GM21529 (cell line): Measurements from ENCODE around the gene AHNAK2.
A peak's percentile ranks its signal among the peaks of the same experiment; 100 is the strongest.
"Not testable (repeated sequence)": the region's sequence is repeated elsewhere in the genome, so short reads cannot be mapped to it uniquely, and the experiment has no call there.

Experiments used
- ATAC-seq: cut with Tn5 transposase; IDR thresholded peaks from one replicate; pipeline ENCODE4 v1.9.1; 2021; ENCODE audit not compliant: unreplicated experiment

AHNAK2 gene

DNA sequence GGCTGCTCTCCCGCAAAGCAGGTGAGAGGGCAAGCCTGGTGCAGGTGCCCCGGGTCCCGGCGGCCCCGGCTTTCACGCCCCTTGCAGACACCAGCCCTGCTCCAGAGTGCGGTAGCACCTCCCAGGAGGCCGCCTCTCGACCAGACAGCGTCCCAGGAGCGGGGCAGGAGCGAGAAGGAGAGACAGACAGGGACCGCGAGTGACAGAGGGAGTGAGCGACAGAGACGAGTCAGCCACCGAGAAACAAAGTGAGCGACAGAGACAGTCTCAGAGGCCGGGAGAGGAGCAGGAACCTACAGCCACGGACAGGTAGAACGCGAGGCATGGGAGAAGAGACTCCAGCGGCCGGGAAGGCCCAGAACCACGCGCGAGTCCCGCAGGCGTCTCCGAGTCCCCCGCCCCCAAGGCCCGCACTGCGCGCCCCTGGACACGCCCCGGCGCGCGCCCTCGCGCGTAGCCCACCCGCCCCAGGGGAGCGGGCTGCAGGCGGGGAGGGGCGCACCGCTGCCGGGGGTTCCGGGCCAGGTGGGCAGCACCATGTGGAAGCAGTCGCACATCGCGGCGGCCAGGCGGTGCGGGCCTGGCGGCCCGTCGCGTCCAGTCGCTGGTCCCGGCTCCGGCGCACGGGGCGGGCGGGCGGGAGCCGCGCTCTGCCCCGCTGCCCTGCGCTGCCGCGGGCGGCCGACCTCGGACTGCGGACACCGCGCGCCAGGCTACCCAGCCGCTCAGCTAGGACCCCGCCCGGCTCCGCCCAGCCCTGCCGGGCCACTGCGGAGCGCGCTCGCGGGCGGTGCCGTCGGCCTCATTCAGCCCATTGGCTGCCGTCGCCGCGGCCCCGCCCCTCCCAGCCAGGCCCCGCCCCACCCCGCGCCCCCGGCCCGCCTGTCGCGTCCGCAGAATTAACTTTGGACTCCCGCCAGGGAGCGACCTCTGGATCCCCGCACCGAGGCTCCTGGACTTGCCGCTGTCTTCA lies at the start of gene AHNAK2:
Gene AHNAK2 (minus strand): TSS at position 694 of the 973 bp plus-strand sequence. CDS start 137 bp downstream, at position 557.
- no peak for ATAC-seq

DNA sequence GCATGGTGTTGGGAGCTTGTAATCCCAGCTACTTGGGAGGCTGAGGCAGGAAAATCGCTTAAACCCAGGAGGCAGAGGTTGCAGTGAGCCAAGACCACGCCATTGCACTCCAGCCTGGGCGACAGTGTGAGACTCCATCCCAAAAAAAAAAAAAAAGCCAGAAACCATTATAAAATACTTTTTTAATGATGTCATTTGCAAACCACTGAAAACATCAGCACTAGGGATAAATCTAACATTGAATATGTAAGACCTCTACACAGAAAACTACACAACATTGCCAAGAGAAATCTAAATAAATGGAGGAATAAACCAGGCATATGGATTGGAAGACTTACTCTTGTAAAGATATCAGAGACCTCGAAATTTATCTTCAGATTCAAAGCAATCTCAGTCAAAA lies 49.5 kb upstream of the AHNAK2 start:
- ATAC-seq = not testable (repeated sequence)

DNA sequence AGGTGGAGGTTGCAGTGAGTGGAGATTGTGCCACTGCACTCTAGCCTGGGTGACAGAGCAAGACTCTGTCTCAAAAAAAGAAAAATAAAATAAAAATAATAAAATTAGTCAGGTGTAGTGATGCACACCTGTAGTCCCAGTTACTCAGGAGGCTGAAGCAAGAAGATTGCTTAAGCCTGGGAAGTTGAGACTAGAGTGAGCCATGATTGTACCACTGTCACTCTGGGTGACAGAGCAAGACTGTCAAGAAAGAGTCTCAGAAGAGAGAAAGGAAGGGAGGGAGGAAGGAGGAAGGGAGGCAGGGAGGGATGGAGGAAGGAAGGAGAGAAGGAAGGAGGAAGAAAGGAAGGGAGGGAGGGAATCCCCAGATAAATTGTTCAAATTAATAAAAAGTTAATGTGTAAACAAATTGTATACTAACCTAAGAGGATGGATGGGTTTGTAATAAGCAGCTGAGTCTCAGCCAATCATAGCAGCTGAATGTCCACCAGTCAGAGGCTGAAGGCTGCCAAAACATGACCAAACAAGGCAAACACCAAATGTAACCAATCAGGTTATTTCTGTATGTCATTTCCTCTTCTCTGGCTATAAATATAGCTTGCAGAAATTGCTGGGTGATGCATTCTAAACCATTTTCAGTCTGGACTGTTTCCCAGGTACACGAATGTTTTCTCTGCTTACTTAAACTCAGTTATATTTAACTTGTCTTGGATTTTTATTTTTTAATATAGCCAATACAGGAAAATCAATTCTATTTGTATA lies 48.8 kb upstream of the AHNAK2 start:
- no peak for ATAC-seq

DNA sequence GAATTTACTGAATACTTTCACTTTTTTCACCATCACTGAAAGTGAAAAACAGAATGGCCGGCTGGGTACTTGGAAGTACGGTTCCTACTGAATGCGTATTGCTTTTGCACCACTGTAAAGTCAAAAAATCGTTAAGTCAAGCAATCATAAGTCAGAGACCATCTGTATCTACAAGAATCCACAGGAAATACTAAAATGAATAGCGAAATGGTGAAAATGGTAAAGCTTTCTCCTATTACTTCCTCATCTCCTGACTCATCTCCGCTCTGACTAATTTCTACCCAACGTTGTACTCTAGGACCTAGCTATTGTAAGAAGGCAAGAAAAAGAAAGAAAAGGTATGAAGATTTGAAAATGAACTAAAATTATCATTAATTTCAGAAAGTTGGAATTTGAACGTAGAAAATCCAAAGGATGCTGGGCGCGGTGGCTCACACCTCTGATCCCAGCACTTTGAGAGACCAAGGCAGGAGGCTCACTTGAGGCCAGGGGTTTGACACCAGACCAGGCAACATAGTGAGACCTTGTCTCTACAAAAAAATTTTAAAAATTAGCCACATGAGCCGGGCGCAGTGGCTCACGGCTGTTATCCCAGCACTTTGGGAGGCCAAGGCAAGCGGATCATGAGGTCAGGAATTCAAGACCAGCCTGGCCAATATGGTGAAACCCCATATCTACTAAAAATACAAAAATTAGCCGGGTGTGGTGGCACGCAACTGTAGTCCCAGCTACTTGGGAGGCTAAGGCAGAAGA lies 48.0 kb upstream of the AHNAK2 start:
- ATAC-seq = peak; percentile 33

DNA sequence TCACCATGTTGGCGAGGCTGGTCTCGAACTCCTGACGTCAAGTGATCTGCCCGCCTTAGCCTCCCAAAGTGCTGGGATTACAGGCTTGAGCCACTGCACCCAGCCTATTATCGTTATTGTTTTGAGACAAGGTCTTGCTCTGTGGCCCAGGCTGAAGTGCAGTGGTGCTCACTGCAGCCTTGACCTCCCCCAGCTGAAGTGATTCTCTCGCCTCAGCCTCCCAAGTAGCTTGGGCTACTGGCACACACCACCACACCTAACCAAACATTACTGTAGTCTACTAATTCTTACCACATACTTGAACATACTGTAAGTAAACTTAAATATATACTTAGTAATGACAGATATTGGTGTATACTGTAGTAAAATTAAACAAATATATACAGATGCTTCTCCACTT lies 47.3 kb upstream of the AHNAK2 start:
- ATAC-seq = no peak

DNA sequence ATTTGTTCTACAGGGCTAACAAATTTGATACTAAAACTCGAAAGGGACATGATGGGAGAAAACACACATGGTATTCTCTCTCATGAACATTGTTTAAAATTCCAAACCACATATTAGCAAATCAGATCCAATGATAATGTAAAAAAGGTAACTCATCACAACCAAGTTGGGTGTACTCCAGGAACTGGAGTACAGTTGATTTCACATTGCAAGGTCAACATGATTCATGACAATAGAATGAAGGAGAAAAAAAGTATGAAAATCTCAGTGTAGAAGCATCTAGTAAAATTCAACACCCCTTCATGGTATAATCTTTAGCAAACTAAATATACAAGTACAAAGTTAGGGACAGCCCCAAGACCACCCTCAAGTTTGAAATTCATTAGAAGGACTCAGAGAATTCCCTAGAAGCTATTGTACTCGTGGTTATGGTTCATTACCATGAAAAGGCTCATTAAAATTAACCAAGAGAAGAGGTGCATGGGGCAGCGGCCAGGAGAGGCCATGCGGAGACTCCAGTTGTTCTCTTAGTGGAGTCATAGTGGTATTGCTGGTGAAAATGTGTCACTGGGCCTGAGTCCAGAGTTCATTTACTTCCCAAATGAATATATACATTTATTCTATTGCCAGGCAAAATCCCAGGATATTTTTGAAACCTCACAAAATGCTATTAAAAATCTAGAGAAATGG lies 45.8 kb upstream of the AHNAK2 start:
- no peak for ATAC-seq

DNA sequence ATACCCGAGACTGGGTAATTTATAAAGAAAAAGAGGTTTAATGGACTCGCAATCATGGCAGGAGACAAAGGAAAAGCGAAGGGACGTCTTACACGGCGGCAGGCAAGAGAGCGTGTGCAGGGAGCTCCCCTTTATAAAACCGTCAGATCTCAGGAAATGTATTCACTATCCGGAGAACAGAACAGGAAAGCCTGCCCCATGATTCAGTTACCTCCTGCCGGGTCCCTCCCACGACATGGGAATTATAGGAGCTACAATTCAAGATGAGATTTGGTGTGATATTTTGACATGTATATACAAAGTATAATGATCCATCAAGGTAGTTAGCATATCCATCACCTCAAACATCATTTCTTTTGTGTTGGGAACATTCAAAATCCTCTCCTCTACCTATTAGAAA lies 45.0 kb upstream of the AHNAK2 start:
- no peak for ATAC-seq

DNA sequence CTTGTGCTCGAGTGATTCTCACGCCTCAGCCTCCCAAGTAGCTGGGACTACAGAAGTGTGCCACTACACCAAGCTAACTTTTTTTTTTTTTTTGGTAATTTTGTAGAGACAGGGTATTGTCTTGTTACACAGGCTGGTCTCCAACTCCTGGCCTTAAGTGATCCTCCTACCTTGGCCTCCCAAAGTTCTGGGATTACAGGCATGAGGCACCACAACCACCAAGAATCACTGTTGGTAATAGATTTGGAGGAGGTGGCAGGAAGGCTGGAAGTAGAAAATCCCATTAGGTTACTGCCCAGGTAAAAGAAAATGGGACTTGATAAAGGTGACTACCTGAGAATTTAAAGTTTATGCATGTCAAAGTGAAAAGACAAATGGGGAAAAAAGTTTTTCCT lies 44.1 kb upstream of the AHNAK2 start:
- no peak for ATAC-seq

DNA sequence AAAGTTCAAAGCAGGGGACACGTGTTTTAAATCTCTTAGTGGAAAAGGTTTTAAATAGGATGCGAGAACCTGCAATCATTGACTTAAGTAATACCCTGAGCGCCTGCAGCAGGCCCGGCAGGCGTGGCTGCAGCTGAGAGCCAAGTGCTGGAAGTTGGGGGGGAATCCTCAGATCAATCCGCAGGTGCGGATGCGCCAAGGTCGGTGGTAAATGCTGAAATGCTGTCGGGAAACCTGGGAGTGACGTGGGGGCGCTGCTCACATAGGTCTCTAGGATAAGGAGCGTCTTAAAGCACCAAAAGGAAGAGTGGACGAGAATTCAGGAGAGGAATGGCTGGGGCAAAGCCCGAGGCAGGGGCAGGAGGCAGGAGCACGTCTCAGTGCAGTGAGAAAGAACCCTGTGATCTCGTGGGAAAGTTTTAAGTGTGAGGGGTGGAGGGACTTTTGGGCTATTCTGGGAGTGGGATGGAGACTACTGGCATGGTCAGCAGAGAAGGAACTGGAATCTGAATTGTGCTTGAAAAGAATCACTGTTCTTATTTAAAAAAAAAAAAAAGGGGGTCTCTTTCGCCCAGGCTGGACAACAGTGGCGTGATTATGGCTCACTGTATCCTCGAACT lies 43.6 kb upstream of the AHNAK2 start:
- ATAC-seq = no peak

DNA sequence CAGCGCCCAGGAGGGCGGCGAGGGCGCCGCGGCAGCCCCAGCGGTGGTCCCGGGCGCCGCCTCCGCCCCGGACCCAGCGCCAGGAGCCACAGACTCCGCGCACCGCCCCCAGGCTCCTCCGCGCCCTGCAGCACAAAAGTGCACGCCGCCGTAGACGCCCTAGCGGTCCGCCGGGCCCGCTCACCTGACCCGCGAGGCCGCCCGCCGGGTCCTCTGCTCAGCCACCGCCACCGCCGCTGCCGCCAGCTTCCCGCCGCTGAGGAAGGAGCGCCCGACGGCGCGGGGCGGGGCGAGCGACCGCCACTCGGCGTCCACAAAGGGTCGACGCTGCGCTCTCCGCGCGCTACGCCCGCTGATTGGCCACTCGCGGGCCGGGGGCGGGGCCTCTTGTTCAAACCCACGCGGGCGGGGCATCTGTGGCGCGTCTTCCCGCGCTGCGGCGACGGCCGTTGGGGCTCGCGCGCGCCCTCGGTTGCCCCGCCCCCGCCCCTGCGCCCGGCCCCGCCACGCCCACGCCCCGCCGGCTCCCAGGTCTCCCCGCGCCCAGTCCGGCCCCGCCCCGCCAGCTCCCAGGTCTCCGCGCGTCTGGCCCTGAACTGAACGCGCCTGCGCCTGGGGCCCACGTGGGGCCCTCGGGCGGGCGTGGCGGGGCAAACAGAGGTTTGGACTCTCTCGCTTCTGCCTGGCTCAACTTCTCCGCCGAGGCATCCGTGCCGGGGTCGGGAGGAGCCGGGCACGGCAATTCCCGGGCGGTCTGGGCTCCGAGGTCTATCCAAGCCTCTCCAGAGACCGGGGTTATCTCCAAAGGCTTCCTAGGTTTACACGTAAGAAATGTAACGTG lies 42.9 kb upstream of the AHNAK2 start, which contains the start of gene CDCA4:
Gene CDCA4 (minus strand): TSS at position 269 of the 841 bp plus-strand sequence. CDS start 9,154 bp downstream, outside the sequence.
- peak; percentile 72 for ATAC-seq

DNA sequence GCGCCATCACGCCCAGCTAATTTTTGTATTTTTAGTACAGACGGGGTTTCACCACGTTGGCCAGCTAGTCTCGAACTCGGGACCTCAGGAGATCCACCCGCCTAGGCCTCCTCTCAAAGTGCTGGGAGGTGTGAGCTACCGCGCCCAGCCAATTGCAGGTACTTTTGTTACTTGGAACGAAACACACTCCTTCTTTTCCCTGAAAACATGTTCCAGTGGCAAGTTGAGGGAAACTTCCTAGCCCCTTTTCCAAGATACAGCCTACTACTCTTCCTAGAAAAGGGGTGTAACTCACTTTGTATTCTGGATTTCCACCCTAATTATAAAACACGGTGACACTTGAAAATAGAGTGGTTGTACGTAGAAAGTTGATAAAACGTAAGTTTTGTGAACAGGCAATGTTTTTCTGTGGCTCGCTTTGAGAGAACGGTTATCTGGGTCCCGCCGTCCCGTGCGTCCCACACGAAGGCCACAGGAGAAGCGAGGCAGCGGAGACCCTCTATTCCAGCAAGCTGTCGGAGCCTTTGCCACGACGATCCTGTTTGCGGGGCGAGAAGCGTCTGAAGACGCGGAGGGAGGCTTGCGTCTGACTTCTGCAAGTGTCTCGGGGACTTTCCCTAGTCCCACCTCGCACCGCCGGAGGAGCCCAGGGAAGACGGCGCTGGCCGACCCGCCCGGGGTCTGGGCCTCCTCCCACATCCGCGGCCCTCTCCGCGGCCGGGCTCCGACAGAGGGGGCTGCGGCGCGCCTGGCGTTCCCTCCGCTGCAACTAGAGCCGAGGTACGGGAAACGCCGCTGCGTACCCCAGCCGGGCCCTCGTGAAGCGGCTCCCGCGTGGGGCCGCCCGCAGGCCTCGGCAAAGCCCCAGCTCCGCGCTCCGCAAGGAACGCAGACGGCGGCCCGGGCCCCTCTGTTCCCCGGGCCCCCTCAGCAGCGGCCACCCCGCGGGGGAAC lies 42.0 kb upstream of the AHNAK2 start:
- peak; percentile 25 for ATAC-seq

DNA sequence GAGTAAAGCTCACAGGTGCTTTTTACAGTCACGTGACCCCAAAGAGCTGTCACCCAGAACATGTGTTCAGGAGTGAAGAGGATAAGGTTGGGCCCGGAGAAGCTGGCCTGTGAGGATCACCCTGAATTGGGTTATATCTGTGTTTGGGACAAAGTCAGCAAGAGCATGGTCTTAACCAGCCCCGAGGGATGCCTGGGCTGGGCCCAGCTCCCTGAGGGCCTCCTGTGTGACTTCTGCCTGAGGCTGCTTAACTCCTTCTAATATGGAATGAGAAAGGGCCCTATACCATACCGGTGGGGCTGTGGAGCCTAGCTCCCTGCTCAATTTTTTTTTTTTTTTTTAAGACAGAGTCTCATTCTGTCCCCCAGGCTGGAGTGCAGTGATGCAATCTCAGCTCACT lies 40.2 kb upstream of the AHNAK2 start:
- ATAC-seq = no peak

DNA sequence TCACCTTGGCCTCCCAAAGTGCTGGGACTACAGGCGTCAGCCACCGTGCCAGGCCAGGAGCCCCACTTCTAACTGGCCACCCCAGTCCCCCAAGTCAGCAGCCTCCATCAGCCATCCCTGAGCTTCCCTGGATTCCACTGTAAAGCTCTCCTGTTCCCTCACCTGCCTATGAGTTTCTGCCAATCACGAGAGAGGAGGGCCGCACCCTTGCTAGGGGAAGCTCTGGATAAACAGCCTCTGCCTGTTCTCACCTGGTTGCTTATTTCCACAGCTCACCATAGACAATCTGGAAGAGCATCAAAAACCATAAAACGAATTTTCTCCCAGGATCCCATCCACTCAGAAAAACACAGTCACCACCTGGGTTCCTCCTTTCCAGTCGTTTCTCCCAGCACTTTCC lies 37.7 kb upstream of the AHNAK2 start:
- no peak for ATAC-seq

DNA sequence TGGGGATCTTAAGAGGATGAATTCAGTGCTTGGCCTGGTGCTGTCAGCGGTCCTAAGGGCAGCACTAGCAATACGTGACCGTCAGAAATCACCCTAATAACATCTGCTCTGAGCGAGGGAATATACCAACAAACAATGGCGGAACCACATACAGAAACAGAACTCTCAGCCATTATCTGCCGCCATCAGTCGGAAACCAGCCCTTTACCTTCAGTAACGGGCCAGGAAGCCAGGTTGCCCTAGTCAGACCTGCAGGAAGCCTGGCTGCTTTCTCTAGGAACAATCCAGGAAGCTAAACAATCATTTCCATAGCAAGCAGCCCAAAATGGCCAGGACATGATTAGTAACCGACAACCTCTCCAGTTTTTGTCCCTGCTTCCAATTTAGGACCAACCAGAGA lies 37.1 kb upstream of the AHNAK2 start:
- ATAC-seq = no peak

DNA sequence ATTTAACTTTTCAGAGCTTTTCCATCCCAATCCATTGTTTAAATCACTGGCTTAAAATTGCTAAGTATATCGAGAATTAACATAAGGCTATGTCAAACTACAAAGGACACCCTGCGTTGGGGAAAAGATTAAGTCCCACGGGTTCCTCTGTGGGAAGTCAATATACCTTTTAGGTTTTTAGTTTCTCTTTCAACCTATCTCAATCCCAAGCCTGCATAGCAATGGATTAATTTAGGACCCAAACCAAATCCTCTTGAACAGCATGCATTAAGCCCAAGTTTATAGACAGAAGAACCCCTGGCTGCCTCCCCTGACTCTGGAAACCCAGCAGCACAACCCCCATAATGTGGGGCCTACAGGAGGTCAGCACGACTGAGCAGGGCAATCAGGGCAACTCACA lies 36.5 kb upstream of the AHNAK2 start:
- no peak for ATAC-seq

DNA sequence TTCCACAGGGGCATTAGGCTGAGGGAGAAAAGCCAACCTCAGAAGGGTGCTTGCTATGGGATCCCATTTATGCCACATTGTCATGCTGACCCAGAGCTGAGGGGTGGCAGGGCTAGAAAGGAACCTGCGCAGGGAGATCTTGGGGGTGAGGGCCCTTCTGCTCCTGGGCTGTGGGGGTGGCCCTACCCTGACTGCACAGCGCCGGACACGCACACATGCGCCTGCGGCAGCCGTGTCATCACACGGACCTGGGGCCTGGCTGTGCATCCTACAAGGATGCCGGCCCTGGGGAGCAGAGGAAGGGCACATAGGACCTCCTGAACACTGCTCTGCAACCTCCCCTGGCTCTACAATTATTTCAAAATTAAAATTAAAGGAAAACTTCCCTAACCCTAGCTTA lies 35.9 kb upstream of the AHNAK2 start:
- ATAC-seq = no peak

DNA sequence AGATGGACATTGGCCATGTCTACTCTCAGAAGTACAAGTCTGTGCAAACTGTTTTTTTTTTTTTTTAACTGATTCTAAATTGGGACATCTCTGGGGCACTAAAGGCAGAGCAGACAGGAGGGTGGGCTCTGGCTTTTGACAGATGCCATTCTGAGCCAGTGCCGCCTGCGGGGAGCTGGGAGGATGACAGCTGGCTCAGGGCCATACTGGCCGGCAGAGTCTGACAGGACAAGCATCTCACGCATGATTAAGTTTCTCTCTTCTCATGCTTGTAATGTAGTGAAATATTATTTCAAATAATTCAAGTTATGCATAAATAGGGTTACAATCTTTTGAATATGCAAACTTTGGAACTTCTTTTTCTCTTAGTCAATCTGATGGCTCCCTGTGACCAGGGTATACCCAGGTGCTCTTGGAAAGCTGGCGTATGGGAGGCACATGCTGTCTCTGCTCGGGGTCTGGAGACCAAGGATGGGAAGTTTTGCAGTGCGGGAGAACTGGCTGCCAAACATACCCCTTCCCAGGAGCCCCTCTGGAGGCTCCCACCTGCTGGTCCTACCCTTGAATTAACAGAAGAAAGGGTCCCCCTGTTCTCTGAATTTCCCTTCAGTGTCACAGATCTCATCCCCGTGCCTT lies 35.1 kb upstream of the AHNAK2 start:
- no peak for ATAC-seq
